ENCODE results near the gene TFEB. TPM values are rescaled to one million over a fixed set of nuclear protein-coding genes. Genes with fewer than 3 reads are reported as not detected.

TFEB gene
- total RNA-seq, 1 donor from 2014 or later, result 5.1 TPM

GRCh38 chr6:41672016-41672415, 63.4 kb downstream of the TFEB start:
- DNase-seq (ENCODE audit: low read depth), result no peak
- no peak for TF ChIP-seq CTCF (IDR thresholded peaks at IDR 0.05; ENCODE audit: insufficient read depth, low read length, poor library complexity, severe bottlenecking)
- H3K27me3 ChIP-seq (ENCODE audit: control insufficient read depth, insufficient read depth, low read length), result peaks cover 21% of the 10 kb centered on the region
- H3K36me3 ChIP-seq (ENCODE audit: control insufficient read depth, insufficient read depth, low read length), result no peaks in the 10 kb centered on the region
- H3K4me3 ChIP-seq (ENCODE audit: low read depth, low read length), result no peak overlapping the region

GRCh38 chr6:41671376-41671775, 64.0 kb downstream of the TFEB start:
- Histone ChIP-seq H3K4me3 (ENCODE audit: low read depth, low read length) (no peak overlapping the region), H3K36me3 (ENCODE audit: control insufficient read depth, insufficient read depth, low read length) (no peaks in the 10 kb centered on the region), H3K27me3 (ENCODE audit: control insufficient read depth, insufficient read depth, low read length) (peaks cover 15% of the 10 kb centered on the region)
- DNase-seq (ENCODE audit: low read depth), result no peak
- TF ChIP-seq CTCF (IDR thresholded peaks at IDR 0.05; ENCODE audit: insufficient read depth, low read length, poor library complexity, severe bottlenecking), result no peak

GRCh38 chr6:41670703-41671360, 64.6 kb downstream of the TFEB start:
- Histone ChIP-seq H3K4me3 (ENCODE audit: low read depth, low read length) (no peak overlapping the region), H3K27me3 (ENCODE audit: control insufficient read depth, insufficient read depth, low read length) (peaks cover 14% of the 10 kb centered on the region), H3K36me3 (ENCODE audit: control insufficient read depth, insufficient read depth, low read length) (no peaks in the 10 kb centered on the region)
- no peak for DNase-seq (ENCODE audit: low read depth)
- TF ChIP-seq CTCF (IDR thresholded peaks at IDR 0.05; ENCODE audit: insufficient read depth, low read length, poor library complexity, severe bottlenecking), result no peak

GRCh38 chr6:41668968-41669367, 66.4 kb downstream of the TFEB start:
- no peak for DNase-seq (ENCODE audit: low read depth)
- Histone ChIP-seq H3K36me3 (ENCODE audit: control insufficient read depth, insufficient read depth, low read length) (no peaks in the 10 kb centered on the region), H3K27me3 (ENCODE audit: control insufficient read depth, insufficient read depth, low read length) (peaks cover 16% of the 10 kb centered on the region), H3K4me3 (ENCODE audit: low read depth, low read length) (no peak overlapping the region)
- no peak for TF ChIP-seq CTCF (IDR thresholded peaks at IDR 0.05; ENCODE audit: insufficient read depth, low read length, poor library complexity, severe bottlenecking)

- no peak for TF ChIP-seq CTCF (IDR thresholded peaks at IDR 0.05; ENCODE audit: insufficient read depth, low read length, poor library complexity, severe bottlenecking)
- DNase-seq (ENCODE audit: low read depth), result no peak
- H3K4me3 ChIP-seq (ENCODE audit: low read depth, low read length), result no peak overlapping the region
- no peaks in the 10 kb centered on the region for H3K36me3 ChIP-seq (ENCODE audit: control insufficient read depth, insufficient read depth, low read length)
- H3K27me3 ChIP-seq (ENCODE audit: control insufficient read depth, insufficient read depth, low read length), result peaks cover 9% of the 10 kb centered on the region
These were observed 68.2 kb downstream of the TFEB start for GRCh38 chr6:41667195-41667594.

GRCh38 chr6:41664271-41664670, 71.1 kb downstream of the TFEB start:
- Histone ChIP-seq H3K36me3 (ENCODE audit: control insufficient read depth, insufficient read depth, low read length) (no peaks in the 10 kb centered on the region), H3K4me3 (ENCODE audit: low read depth, low read length) (no peak overlapping the region), H3K27me3 (ENCODE audit: control insufficient read depth, insufficient read depth, low read length) (peaks cover 15% of the 10 kb centered on the region)
- no peak for TF ChIP-seq CTCF (IDR thresholded peaks at IDR 0.05; ENCODE audit: insufficient read depth, low read length, poor library complexity, severe bottlenecking)
- no peak for DNase-seq (ENCODE audit: low read depth)

Measured in kidney epithelial cell (primary cell).